HG03571 (cell line): ENCODE measurements around the gene RPS6KA5.
"Not testable (repeated sequence)": the region's sequence is repeated elsewhere in the genome, so short reads cannot be mapped to it uniquely, and the experiment has no call there.

ENCODE experiments used
- ATAC-seq: cut with Tn5 transposase; IDR thresholded peaks from one replicate; pipeline ENCODE4 v1.9.1; 2021; ENCODE audit not compliant: unreplicated experiment

RPS6KA5 gene

DNA sequence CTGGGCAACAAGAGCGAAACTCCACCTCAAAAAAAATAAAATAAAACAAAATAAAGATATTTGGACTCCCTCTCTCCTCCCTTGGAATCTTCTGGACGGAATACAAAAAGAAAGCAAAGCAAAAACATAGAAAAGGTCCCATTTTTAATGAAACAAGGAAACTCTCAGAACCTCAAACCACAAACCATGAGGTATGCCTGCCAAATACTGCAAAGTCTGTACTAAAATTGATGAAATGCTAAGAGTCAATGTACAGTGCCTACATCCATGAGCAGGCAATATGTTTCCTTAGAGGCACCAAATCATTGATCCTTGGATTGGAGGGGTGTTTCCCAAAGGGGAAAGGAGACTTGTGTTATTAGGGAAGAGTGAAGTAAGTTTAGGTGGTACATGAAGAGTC, 8.2 kb upstream of the RPS6KA5 start:
- ATAC-seq = no peak

DNA sequence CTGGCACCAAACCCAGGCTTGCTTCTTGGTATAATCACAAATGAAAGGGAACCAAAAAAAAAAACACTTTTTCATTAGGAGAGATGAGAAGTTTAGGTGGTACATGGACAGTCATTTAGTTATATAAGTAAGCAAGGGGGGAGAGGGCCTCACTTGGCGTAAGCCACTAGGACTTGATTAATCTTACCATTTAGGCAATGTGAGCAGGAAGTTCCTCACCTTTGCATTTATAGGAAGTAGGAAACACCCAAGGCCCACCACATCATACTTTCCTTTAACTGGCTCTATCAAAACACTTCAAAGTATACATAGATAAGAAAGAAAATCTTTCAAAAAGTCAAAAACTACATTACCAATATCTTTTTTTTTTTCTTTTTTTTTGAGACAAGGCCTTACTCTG, 6.7 kb upstream of the RPS6KA5 start:
- ATAC-seq = no peak

DNA sequence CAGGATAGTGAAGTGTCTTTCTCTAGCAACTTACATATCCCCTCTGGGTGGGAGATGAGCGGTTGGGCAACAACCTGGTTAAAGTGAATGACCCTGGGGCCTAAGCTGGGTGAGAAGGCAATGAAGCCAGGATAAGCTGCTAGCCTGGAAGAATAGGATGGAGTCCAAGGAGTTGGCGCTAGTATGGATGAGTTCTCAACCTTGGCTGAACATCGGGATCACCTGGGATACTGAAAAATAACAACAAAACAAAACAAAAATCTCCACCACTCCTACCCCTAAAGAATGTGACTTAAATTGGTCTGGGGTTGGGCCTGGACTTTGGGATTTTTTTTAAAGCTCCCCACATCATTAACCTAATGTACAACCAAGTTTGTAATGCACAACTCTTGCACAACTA, 4.8 kb upstream of the RPS6KA5 start:
- no peak for ATAC-seq

DNA sequence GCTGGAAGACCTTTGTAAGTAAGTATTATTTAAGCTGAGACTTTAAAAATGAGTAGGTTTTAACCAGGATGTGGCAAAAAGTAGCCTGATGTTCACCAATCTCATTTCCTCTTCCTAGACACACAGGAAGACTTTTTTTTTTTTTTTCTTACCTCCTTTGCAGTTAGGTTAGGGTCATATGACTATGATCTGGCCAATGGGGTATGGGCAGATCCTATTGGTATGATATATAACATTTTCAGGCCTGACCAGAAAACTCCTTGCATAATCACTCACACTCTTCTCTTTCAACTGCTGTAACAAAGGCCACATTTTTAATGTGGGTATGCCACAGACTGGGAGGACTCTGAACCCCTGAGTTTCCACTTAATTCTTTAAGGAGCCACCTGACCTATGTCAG, 2.7 kb upstream of the RPS6KA5 start:
- no peak for ATAC-seq

DNA sequence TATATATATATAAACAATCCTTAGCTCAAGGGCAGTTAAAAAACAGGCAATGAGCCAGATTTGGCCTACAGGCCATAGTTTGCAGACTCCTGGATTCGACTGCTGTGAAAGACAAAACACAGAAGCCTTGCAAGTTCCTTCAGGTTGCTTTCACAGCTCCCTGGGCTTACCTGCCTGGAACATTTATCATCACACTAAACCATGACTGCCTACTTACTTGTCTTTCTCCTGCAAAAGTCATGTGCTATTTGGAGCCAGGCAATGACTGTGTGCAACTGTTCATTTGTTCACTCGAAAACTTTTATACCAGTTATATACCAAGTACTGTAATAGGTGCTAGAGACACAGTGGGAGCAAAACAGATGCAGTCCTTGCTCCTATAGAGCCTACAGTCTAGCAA, 2.2 kb upstream of the RPS6KA5 start:
- no peak for ATAC-seq

DNA sequence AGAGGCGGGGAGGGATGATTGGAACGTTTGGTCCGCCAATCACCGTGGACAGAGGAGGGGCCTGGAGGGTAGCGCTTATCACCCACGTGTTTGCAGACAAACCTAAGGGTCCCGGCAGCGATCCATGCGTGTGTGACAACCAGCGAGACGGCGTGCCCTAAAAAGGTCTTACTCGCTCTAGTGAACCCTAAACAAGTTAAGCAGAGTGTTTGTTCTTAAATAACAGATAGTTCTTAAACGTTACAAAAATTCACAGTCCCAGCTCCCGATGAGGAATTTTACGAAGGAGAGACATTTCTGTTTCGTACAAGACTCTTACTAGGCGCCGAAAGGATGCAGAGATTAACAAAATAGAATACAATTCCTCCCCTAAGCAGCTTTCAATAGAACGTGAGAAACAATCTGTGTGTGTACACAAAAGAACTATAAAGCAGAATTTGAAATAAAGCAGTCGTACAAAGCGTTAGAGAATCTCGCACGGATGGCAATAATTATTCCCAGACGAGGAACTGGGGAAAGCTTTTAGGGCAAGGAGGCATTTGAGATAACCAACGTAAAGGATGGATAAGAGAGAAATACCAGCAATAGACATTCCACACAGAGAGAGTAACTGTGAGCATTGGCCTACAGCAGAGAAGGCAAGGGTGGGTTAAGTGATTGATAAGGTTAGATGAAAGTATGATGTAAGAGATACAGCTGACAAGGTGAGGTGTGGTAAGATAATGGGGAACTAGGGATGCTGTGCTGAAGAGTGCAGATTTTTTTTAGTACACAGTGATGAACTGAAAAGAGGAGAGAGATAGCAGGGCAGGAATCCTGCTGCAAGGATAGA, 831 bp upstream of the RPS6KA5 start:
- no peak for ATAC-seq

DNA sequence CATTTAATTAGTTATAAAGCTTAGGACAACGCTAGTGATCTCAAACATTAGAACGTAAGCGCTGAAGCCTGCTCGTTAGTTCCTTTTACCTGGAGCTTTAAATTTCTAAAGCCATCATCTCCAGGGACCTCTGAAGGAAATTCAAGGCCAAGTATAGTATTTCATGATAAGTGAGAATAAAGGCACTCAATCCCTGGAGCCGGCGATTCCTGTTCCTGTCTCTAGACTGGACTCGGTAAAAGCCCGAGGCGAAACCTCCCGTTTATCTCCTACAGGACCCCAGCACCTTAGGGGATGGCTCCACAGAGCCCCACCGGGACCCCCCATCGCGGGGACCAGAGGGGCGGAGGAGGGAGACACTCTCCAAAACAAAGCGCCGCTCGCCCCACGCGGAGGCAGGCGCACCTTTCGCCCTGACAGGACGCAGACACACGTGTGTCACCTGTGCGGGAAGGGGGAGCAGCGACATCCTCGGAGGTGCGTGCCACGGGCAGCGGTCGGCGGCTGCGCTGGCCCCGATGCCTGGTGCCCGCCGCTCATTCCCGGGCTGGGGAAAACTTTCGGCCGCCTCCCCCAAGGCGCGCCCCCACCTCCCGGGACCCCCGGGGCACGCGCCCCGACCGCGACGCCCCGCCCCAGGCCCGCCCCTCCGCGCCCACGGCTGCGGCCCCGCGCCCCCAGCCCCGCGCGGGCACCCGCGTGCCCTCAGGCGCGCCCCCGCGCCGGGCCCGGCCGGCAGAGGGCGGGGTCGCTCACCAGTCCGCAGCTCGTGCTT, 678 bp downstream of the RPS6KA5 start:
- ATAC-seq = peak; percentile 19

DNA sequence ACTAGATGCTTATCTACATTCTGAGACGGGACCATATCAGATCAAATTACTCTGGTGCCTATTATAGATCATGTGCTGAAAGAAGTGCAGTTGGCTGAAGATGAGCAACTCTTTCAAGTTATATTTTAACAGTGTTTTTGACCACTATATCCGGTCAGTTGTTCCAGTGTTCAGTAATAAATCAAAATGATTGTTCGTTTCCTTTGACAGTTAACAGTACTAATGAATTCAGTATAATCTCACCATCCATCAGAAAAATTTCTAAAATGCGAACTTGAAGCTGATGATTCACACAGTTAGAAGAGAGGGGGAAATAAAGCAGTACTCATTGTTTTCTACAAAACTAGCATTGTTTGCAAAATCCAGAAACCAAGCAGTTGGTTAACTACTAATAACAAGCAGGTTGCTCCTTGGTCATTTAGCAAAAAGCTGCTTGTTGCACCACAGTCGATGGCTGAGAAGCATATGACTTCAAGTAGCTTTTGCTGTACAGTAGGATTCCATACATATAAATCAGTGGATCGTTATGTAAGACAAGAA, 2.3 kb downstream of the RPS6KA5 start:
- ATAC-seq = no peak

DNA sequence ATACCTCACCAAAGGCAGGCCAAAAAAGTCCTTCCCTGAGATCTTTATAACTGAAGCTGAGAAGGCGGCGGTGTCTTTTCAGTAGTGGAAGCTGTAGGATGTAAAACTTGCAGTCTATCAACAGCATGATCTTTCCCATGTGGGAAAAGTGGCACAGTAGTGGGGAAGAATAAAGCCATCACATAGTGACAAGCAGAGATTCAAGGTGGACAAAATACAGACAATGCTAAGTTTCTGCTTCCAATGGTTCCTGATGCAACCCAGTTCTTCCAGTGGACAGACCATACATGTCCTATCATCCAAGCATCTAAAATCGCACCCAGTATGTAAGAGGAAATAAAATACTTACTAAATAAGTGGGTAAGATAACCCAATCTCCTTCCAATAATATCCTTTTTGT, 4.1 kb downstream of the RPS6KA5 start:
- ATAC-seq = no peak

DNA sequence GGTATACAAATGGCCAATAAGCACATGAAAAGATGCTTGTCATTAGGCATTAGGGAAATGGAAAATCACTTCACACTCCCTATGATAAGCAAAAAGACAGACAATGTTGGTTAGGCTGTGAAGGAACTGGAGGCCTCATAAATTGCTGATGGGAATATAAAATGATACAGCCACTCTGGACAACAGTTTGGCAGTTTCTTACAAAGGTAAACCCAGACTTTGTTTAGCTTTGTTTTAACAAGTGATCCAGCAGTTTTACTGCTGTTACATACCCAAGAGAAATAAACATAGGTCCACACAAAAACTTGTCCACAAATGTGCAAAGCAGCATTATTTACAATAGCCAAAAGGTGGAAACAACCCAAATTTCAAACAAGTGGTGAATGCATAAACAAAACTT, 5.4 kb downstream of the RPS6KA5 start:
- ATAC-seq = no peak

DNA sequence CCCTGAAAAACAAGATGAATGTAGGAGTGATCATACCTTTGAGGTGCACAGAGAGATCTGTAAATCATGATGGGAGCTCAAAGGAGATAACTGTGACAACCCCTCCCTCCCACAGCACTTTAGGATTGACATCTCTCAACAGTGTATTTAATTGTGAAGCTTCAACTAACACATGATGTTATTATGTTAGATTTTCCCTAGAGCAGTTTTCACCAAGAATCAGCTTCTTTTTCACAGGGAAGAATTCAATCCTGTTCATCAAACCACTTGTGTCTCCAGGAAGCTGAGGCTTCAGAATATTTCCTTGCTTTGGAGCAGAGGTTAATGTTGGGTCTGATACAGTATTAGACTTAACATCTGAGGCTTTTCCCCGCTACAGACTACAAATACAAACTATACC, 11.8 kb downstream of the RPS6KA5 start:
- no peak for ATAC-seq

DNA sequence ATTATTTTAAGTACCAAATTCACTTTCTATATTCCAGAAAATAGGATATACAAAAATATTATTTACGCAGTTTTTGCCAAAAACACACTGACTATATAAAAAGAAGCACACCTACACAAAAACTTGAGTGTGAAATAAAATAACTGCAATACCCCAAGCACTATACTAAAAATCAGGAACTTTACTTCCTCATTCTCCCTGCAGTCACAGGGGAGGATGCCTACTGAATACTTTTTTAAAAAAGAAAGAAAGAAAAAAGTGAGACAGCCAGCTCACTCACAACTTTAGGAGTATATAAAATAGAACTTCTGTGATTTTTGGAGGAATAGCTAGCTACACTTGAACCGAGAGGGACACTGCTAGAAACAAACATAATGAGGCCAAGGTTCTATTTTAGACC, 12.2 kb downstream of the RPS6KA5 start:
- ATAC-seq = no peak

DNA sequence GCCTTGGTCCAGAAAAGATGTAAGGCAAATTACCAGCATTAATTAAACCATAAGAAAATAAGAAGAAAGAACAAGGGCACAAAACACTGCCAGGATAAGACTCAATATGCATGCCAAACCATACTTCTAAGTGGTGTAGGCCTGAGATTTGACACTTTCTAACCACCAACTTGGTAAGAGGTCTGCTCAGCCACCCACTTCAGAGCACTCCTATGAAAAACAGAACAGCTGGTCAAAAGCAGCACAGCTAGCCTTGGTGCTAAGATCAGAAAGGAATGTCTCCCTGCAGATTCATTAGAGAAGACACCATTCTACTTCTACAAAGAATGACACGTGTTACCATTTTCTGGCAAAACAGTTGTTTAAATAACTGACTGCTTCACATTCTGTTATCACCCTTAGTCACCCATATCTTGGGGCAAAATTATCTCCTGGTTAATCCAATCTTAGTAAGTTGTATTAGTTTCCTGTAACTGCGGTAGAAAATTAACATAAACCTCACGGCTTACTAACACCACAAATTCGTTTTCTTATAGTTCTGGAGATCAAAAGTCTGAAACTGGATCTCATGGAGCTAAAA, 13.2 kb downstream of the RPS6KA5 start:
- ATAC-seq = no peak

DNA sequence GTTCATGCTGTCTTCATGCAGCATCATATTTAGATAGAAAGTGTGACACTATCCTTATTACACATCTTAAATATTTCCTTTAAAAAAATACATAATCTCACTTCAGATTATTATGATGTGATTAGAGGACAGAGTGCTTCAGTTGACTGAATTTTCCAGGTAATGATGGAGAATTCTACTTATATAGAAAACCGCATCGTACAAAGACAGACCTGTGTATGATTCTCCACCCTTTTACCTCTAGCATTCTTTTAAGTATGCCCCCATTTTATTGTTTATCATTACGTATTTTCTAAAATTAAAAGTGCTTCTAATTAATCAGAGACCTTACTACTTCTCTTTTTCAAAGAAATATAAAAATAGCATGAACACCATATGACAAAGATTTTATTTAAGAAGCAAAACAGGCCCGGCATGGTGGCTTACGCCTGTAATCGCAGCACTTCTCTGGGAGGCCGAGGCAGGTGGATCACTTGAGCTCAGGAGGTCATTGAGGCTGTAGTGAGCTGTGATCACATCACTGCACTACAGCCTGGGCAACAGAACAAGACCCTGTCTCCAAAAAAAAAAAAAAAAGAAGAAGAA, 13.9 kb downstream of the RPS6KA5 start:
- ATAC-seq = no peak

DNA sequence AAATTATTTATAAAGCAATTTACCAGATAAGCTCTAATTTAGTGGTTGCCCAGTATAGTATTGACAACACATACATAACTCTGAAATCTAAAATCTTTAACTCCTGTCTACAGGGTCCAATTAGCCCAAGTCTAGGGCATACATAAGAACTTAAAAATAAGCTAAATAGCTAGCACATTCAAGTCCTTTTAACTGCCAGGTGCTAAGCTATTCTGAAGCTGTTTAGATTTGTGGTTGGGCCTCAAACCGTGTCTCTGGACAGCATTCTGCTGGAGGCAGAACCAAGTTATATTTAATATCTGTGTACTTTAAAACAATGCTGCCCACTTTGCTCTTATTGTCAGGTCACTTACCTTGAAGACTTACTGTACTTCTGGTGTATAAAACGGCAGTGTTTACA, 19.0 kb downstream of the RPS6KA5 start:
- no peak for ATAC-seq

DNA sequence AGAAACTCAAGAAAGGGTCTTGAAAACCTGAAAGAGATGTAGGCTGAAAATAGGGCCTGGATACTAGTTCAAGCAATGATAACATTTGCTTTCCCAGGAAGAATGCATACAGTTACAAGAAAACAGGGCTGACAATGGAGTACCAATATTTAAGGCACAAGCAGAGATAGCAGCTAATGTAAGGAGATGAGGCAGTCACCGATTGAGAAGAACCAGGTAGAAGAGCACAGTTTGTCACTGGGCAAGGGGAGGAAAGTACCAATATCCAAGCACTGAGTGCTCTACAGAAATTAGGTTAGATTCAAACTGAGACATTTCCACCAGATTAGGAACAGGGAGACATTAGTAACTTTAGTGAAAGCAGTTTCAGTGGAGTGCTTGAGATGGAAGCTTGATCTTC, 19.9 kb downstream of the RPS6KA5 start:
- ATAC-seq = no peak

DNA sequence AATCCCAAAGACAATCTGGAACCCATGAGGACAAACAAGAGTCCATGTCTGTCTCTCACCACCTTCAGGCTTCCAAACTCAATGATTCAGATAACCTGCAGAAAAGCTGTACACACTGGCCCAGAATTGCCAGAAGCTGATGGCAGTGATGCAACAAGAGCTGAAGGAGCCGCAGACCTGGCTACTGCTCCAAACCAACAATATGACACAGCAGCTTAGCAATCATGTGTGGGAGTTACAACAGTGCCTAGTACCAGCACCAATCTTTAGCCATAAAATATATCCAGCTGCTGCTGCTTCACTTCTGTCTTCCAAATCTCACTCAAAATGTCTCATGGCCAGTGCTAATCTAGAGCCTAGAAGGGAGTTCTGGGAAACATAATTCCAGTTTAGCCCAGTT, 22.0 kb downstream of the RPS6KA5 start:
- no peak for ATAC-seq

DNA sequence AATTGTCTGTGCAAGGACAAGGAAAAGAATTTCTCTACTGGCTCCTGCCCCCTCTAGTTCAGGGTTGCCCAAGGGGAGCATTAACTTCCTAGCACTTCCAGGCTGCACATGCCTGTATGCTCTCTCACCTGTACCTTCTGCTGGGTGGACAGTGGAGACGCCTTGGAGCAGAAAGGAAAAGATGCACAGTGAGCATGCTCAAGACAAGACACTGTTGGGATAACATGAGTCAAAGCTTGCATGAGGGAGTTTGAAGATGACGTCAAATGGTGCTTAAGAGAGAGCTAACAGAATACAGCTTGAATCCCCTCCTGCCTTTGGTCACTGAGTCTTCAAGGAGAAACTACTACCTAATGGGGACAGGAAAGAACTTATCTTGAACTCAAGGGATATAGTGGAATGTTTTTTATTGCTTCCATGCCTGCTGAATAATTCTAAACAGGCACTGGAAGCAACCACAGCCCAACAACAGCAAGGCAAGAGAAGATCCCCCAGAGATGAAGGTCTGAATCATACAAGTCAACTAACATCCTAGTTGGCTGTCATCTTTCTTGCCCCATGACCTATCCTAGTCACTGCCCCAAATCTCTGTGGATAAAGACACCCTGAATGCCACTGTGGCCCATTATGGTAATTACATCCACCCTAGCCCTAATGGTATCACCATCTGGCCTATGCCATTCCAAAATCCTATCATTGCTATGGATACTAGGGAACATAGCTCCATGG, 23.5 kb downstream of the RPS6KA5 start:
- no peak for ATAC-seq

DNA sequence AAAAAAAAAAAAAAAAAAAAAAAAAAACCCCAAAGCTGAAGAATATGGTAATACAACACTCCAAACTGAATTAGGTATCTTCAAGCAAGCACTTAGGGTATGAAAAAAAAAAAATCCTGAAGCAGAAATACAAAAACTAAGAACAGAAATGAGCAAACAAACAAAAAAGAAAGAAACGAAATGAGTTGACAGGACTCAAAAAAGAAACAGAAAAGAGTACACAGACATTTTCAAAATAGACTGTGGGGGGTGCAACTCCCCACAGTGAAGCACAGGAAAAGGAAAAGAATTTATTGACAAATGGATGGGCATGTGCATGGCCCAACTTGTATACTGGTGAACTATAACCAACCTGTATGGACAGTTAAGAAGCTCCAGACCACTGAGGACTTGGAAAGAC, 24.6 kb downstream of the RPS6KA5 start:
- peak; percentile 47 for ATAC-seq

DNA sequence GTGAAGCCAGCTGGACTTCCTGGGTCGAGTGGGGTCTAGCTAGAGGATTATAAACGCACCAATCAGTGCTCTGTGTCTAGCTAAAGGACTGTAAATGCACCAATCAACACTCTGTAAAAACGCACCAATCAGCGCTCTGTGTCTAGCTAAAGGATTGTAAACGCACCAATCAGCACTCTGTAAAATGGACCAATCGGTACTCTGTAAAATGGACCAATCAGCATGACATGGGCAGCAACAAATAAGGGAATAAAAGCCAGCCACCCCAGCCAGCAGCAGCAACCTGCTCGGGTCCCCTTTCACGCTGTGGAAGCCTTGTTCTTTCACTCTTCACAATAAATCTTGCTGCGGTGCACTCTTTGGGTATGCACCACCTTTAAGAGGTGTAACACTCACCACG, 26.1 kb downstream of the RPS6KA5 start:
- ATAC-seq = not testable (repeated sequence)

DNA sequence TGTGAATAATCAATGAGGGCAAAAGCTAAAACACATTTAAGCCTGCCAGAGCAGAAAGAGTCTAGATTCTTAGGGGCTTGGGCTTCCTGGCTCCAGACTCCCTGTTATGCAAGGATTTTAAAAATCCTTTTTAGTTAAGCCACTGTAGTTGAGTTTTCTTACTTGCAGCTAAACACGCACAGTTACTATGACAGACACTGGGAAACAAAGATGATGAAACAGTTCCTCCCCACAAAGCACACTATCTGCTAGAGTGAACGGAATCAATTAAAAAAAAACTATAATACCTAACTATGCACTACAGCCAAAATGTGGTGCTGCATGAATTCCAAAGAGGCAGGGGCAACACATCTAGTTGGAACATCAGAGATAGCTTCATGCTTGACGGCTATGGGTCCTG, 28.2 kb downstream of the RPS6KA5 start:
- ATAC-seq = no peak
